HCT116 (cell line): ENCODE measurements around the gene LYPD3. TPM values are rescaled to one million over a fixed set of nuclear protein-coding genes. Genes with fewer than 3 reads are reported as not detected.

ENCODE experiments used
- ATAC-seq: fragments of 200-7000 bp; cut with Tn5 transposase; 2 replicates; pipeline ENCODE4 v1.9.1; 2020; ENCODE audit warnings: mild to moderate bottlenecking, moderate library complexity
- BruUV-seq: library from RNA; stranded (reverse); fragments of 400-500 nt; replicated peaks from 2 replicates; lab custom pipeline; 2021; lab: Mats Ljungman, UMichigan
- CTCF ChIA-PET: fragments of 300-600 bp; sonication (Branson Sonifier 250); formaldehyde crosslinking; loops from one replicate; lab custom pipeline; 2021; ENCODE audit warnings: antibody characterized with exemption; lab: Charles Lee
- POLR2A ChIA-PET: fragments of 300-600, 350-600 bp; sonication (Branson Sonifier 250); formaldehyde crosslinking; loops from one replicate; lab custom pipeline; 2021; ENCODE audit warnings: antibody characterized with exemption; lab: Charles Lee
- RAD21 ChIA-PET, 2 experiments: fragments of 300-600 bp; sonication (Branson Sonifier 250); formaldehyde crosslinking; loops; one replicate each; lab custom pipeline; 2023; ENCODE audit warnings: low total read pairs in 2 of 2; ENCODE audit not compliant: uncharacterized antibody in 2 of 2, unreplicated experiment in 2 of 2, low non-redundant PET in 1 of 2; lab: Charles Lee
- DNase-seq: peaks from one replicate; pipeline ENCODE4 v3.0.0-alpha.2; 2010; ENCODE audit warnings: low read depth, low spot score
- H2AFZ ChIP-seq: fragments of 200-600 bp; shearing (Covaris generic), sonication (generic); 2 replicates; pipeline ENCODE4 v1.6.1; 2017; ENCODE audit warnings: low read depth, mixed run types, mixed read lengths, antibody characterized with exemption, low read length; ENCODE audit not compliant: poor library complexity, severe bottlenecking
- H3K27ac ChIP-seq: 2 replicates; pipeline ENCODE4 v1.5.1; 2012; ENCODE audit warnings: low read depth, low read length
- H3K27me3 ChIP-seq: fragments of 200-600 bp; sonication (generic); 2 replicates; pipeline ENCODE4 v1.6.1; 2016; ENCODE audit warnings: mixed run types, low read length, mixed read lengths; ENCODE audit not compliant: insufficient read depth
- H3K36me3 ChIP-seq, 2 experiments: fragments of 200-500 bp in 1 of 2; fragments of 200-600 bp in 1 of 2; sonication (Bioruptor generic) in 1 of 2; sonication (generic) in 1 of 2; 2 replicates each; pipeline versions ENCODE4 v1.5.1 to v1.6.1; 2014 to 2016; ENCODE audit warnings: low read length in 2 of 2, inconsistent platforms in 1 of 2, mixed read lengths in 1 of 2, mixed run types in 1 of 2; ENCODE audit not compliant: insufficient read depth in 2 of 2, control insufficient read depth in 1 of 2
- H3K4me1 ChIP-seq, 2 experiments: fragments of 200-600 bp in 1 of 2; sonication (generic) in 1 of 2; 2 replicates each; pipeline versions ENCODE4 v1.5.1 to v1.6.1; 2012 to 2017; ENCODE audit warnings: low read length in 2 of 2, inconsistent platforms in 1 of 2, mild to moderate bottlenecking in 1 of 2, mixed read lengths in 1 of 2, mixed run types in 1 of 2, moderate library complexity in 1 of 2; ENCODE audit not compliant: insufficient read depth in 2 of 2, control insufficient read depth in 1 of 2
- H3K4me2 ChIP-seq: fragments of 200-600 bp; sonication (generic); 2 replicates; pipeline ENCODE4 v1.6.1; 2017; ENCODE audit warnings: mixed run types, low read length, mixed read lengths
- H3K4me3 ChIP-seq, 2 experiments: fragments of 200-600 bp in 1 of 2; sonication (generic) in 1 of 2; replicated peaks in 1 of 2; 2 replicates each; pipeline ENCODE4 v1.5.1; 2011 to 2016; ENCODE audit warnings: low read length in 2 of 2, control low read depth in 1 of 2, low read depth in 1 of 2, mild to moderate bottlenecking in 1 of 2, mixed read lengths in 1 of 2, mixed run types in 1 of 2
- H3K79me2 ChIP-seq: fragments of 200-600 bp; sonication (generic); 2 replicates; pipeline ENCODE4 v1.6.1; 2017; ENCODE audit warnings: mild to moderate bottlenecking, mixed run types, low read length, moderate library complexity, mixed read lengths; ENCODE audit not compliant: insufficient read depth
- H3K9ac ChIP-seq: fragments of 200-600 bp; sonication (generic); 2 replicates; pipeline ENCODE4 v1.6.1; 2016; ENCODE audit warnings: low read length, mixed read lengths
- H3K9me2 ChIP-seq: fragments of 200-600 bp; sonication (generic), shearing (Covaris generic); 2 replicates; pipeline ENCODE4 v1.6.1; 2017; ENCODE audit warnings: mixed run types, mild to moderate bottlenecking, moderate library complexity; ENCODE audit not compliant: insufficient read depth
- H3K9me3 ChIP-seq, 2 experiments: fragments of 200-500 bp in 1 of 2; fragments of 200-600 bp in 1 of 2; sonication (Bioruptor generic) in 1 of 2; sonication (generic) in 1 of 2; 2 replicates each; pipeline ENCODE4 v1.6.1; 2014 to 2017; ENCODE audit warnings: low read length in 2 of 2, mixed read lengths in 2 of 2, inconsistent platforms in 1 of 2, low read depth in 1 of 2, mild to moderate bottlenecking in 1 of 2, mixed run types in 1 of 2, moderate library complexity in 1 of 2; ENCODE audit not compliant: control insufficient read depth in 1 of 2, insufficient read depth in 1 of 2
- H4K20me1 ChIP-seq: fragments of 200-600 bp; sonication (generic), shearing (Covaris generic); 2 replicates; pipeline ENCODE4 v1.6.1; 2017; ENCODE audit warnings: mixed run types, mild to moderate bottlenecking, moderate library complexity; ENCODE audit not compliant: insufficient read depth
- CBX3 ChIP-seq: IDR thresholded peaks from 2 replicates; pipeline ENCODE4 v1.6.1; 2012; ENCODE audit warnings: low read depth
- SIN3A ChIP-seq: IDR thresholded peaks from 2 replicates; pipeline ENCODE4 v1.6.1; 2012; ENCODE audit warnings: low read depth
- ZFX ChIP-seq: fragments of 450-650 bp; IDR thresholded peaks from 2 replicates; pipeline ENCODE4 v1.6.1; 2017
- ZNF274 ChIP-seq: fragments of 200-500 bp; sonication (Bioruptor generic); IDR thresholded peaks from 2 replicates; pipeline ENCODE4 v1.6.1; 2014; ENCODE audit warnings: mild to moderate bottlenecking, low read depth, low read length, inconsistent platforms
- intact Hi-C: fragments of 100-400 bp; cut with micrococcal nuclease; formaldehyde crosslinking; loops from 2 replicates; pipeline ENCODE4 v1.10.0; 2022
- total RNA-seq: library from RNA; stranded (reverse); gene quantifications from one replicate; pipeline ENCODE4 v1.2.1, GENCODE V29; 2021; ENCODE audit not compliant: unreplicated experiment
- TF ChIP-seq, protein P1 (sequence below), 3 experiments: fragments of 200-600 bp in 1 of 3; sonication (generic) in 1 of 3; IDR thresholded peaks in 2 of 3; conservative IDR thresholded peaks in 1 of 3; 2 replicates each; pipeline ENCODE4 v1.5.1; 2012 to 2017; ENCODE audit warnings: low read depth in 2 of 3, low read length in 2 of 3, antibody characterized with exemption in 1 of 3, borderline replicate concordance in 1 of 3, control low read depth in 1 of 3, mild to moderate bottlenecking in 1 of 3, mixed read lengths in 1 of 3, mixed run types in 1 of 3, moderate library complexity in 1 of 3; ENCODE audit not compliant: insufficient read depth in 1 of 3
- TF ChIP-seq, protein P2 (sequence below): IDR thresholded peaks from 2 replicates; pipeline ENCODE4 v1.6.1; 2012

LYPD3 gene
- total RNA-seq, 1 experiment from 2014 or later, result 3.6 TPM

DNA sequence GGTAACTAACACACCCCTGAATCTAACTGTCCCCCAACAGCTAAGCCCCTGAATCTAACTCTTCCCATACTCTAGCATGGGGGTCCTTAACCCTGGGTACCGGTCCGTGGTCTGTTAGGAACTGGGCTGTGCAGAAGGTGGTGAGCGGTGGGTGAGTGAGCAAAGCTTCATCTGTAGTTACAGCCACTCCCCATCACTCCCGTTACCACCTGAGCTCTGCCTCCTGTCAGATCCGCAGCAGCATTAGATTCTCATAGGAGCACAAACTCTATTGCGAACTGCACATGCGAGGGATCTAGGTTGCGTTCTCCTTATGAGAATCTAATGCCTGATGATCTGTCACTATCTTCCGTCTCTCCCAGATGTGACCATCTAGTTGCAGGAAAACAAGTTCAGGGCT is 45.3 kb upstream of the LYPD3 start (continued):
- TF ChIP-seq, protein P1, sequence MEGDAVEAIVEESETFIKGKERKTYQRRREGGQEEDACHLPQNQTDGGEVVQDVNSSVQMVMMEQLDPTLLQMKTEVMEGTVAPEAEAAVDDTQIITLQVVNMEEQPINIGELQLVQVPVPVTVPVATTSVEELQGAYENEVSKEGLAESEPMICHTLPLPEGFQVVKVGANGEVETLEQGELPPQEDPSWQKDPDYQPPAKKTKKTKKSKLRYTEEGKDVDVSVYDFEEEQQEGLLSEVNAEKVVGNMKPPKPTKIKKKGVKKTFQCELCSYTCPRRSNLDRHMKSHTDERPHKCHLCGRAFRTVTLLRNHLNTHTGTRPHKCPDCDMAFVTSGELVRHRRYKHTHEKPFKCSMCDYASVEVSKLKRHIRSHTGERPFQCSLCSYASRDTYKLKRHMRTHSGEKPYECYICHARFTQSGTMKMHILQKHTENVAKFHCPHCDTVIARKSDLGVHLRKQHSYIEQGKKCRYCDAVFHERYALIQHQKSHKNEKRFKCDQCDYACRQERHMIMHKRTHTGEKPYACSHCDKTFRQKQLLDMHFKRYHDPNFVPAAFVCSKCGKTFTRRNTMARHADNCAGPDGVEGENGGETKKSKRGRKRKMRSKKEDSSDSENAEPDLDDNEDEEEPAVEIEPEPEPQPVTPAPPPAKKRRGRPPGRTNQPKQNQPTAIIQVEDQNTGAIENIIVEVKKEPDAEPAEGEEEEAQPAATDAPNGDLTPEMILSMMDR (IDR thresholded peaks at IDR 0.05 in 2 of 3, conservative IDR thresholded peaks at IDR 0.05 in 1 of 3; ENCODE audit: borderline replicate concordance in 1 of 3, insufficient read depth in 1 of 3, low read depth in 2 of 3, low read length in 2 of 3), result no peak
- TF ChIP-seq ZNF274, result no peak
- no peak for TF ChIP-seq ZFX

DNA sequence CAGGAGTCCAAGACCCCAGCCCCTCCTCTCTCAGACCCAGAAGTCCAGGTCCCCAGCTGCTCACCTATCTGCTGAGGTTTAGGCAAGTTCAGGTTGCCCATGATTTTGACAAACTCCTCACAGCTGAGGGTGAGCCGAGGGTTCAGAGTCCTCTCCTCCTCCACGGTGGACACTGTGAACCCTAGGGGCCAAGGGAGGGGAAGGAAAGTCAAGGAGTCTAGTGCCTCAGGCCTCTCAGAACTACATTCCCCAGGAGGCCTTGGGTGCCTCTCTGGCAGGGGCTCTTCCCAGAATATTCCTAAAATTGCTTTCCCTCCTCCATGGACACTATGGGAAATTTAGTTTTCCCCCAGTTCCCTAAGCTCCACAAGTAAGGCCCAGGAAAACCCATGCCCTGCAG is 42.5 kb upstream of the LYPD3 start:
- H3K9me2 ChIP-seq, result no peaks in the 10 kb centered on the region
- H3K79me2 ChIP-seq, result no peaks in the 10 kb centered on the region
- no peak for DNase-seq
- TF ChIP-seq SIN3A, result no peak
- TF ChIP-seq, protein P2, sequence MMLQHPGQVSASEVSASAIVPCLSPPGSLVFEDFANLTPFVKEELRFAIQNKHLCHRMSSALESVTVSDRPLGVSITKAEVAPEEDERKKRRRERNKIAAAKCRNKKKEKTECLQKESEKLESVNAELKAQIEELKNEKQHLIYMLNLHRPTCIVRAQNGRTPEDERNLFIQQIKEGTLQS, result no peak
- no peak for TF ChIP-seq CBX3
- H3K4me3 ChIP-seq, result no peak overlapping the region
- RAD21 ChIA-PET, result interaction anchor here in 1 of 2 experiments (0.7 kb wide), 1 partner anchor 51 kb away, joined by 3 read pairs; no protein-coding TSS in a partner anchor
- peaks cover 4 to 9% of the 10 kb centered on the region in 2 experiments; a peak in 3 of 4 replicates for H3K36me3 ChIP-seq
- intact Hi-C loops, result no loop called here
- peaks cover 8 to 19% of the 10 kb centered on the region in 2 experiments; a peak in 3 of 4 replicates for H3K4me1 ChIP-seq
- no peak for ATAC-seq
- no peak overlapping the region for H3K9ac ChIP-seq
- H3K27ac ChIP-seq, result no peak overlapping the region
- POLR2A ChIA-PET, result interaction anchor here (0.8 kb wide), 1 partner anchor 11 kb away, joined by 4 read pairs; no protein-coding TSS in a partner anchor
- no TSS peak for BruUV-seq
- H4K20me1 ChIP-seq, result no peaks in the 10 kb centered on the region
- H2AFZ ChIP-seq, result no peak overlapping the region
- CTCF ChIA-PET, result no interaction called here
- H3K27me3 ChIP-seq, result no peaks in the 10 kb centered on the region
- no peak overlapping the region for H3K4me2 ChIP-seq
- H3K9me3 ChIP-seq, result no peaks in the 10 kb centered on the region
